Mucosa of descending colon (tissue), 3 donors: ENCODE results near the gene PNMA8C. TPM values are rescaled to one million over a fixed set of nuclear protein-coding genes. Genes with fewer than 3 reads are reported as not detected.

Source experiments
- ATAC-seq: fragments of 200-7000 bp; cut with Tn5 transposase; one replicate; pipeline ENCODE4 v1.9.1; 2020; ENCODE audit warnings: mild to moderate bottlenecking, moderate library complexity
- DNase-seq, 3 donors: peaks; one replicate each; pipeline ENCODE4 v3.0.0-alpha.2; 2020
- H3K36me3 ChIP-seq: fragments of 200-600 bp; one replicate; pipeline ENCODE4 v1.8.0; 2021; ENCODE audit warnings: low read depth, mild to moderate bottlenecking
- H3K4me1 ChIP-seq: fragments of 200-600 bp; one replicate; pipeline ENCODE4 v1.8.0; 2021; ENCODE audit warnings: low read depth, mild to moderate bottlenecking
- H3K4me3 ChIP-seq: fragments of 200-600 bp; one replicate; pipeline ENCODE4 v1.8.0; 2021; ENCODE audit warnings: mild to moderate bottlenecking
- H3K9me3 ChIP-seq: fragments of 200-600 bp; one replicate; pipeline ENCODE4 v1.8.0; 2021; ENCODE audit warnings: mild to moderate bottlenecking
- CTCF ChIP-seq: fragments of 200-600 bp; IDR thresholded peaks from one replicate; pipeline ENCODE4 v1.8.0; 2022; ENCODE audit warnings: antibody characterized with exemption, mild to moderate bottlenecking
- intact Hi-C, 2 donors: fragments of 100-400 bp; cut with DNase I in 1 of 2; cut with micrococcal nuclease in 1 of 2; formaldehyde crosslinking; loops; one replicate each; pipeline versions ENCODE4 v1.11.0 to v1.11.1; 2022; cut with DNase I, micrococcal nuclease
- total RNA-seq, 3 donors: library from RNA; stranded (reverse); fragmentation: NEBNext Ultra II Directional in 2 of 3; extraction: Animal tissue kit (Norgen Biotek cat#: 25700) in 2 of 3; gene quantifications; one replicate each; pipeline versions ENCODE4 v1.2.1 to v1.2.4, GENCODE V29; 2021 to 2023
- donor health status: DM: no; HTN: no; CAD: no; lungs with moderate emphysema.
- donor health status: DM: no; HTN: no; CAD: no.
- donor health status: DM: no; HTN: yes; CAD: no.

Gene PNMA8C
- total RNA-seq, 3 donors from 2014 or later = 0.57 TPM; not detected in 2

- Histone ChIP-seq H3K9me3 (no peaks in the 10 kb centered on the region), H3K4me3 (no peak overlapping the region), H3K36me3 (no peaks in the 10 kb centered on the region), H3K4me1 (no peaks in the 10 kb centered on the region)
- DNase-seq (peak; percentile 35 to 65 (median 48)), ATAC-seq (no peak)
- intact Hi-C loops = no loop called here
- no peak for TF ChIP-seq CTCF
Observed at GRCh38 chr19:46408664-46409039, 20.1 kb downstream of the PNMA8C start.

- DNase-seq (peak in 1 of 3 donors; percentile 17), ATAC-seq (no peak)
- Histone ChIP-seq H3K4me3 (no peak overlapping the region), H3K9me3 (no peaks in the 10 kb centered on the region), H3K4me1 (no peaks in the 10 kb centered on the region), H3K36me3 (no peaks in the 10 kb centered on the region)
- intact Hi-C loops = no loop called here
- no peak for TF ChIP-seq CTCF
Observed at GRCh38 chr19:46407856-46408663, 20.7 kb downstream of the PNMA8C start.

GRCh38 chr19:46406976-46407375, 21.8 kb downstream of the PNMA8C start:
- Histone ChIP-seq H3K9me3 (no peaks in the 10 kb centered on the region), H3K36me3 (no peaks in the 10 kb centered on the region), H3K4me1 (no peaks in the 10 kb centered on the region), H3K4me3 (no peak overlapping the region)
- intact Hi-C loops = no loop called here
- ATAC-seq (no peak), DNase-seq (peak in 2 of 3 donors; percentile 4 to 12)
- TF ChIP-seq CTCF = no peak

GRCh38 chr19:46404753-46405468, 23.8 kb downstream of the PNMA8C start:
- no peak for TF ChIP-seq CTCF
- DNase-seq = peak in 1 of 3 donors; percentile 47
- no peaks in the 10 kb centered on the region for H3K4me1 ChIP-seq
- intact Hi-C loops = loop anchor here (5.0 kb wide), 1 partner anchor 82 kb away; no protein-coding TSS in a partner anchor
- ATAC-seq = peak; percentile 32
- no peaks in the 10 kb centered on the region for H3K9me3 ChIP-seq
- no peaks in the 10 kb centered on the region for H3K36me3 ChIP-seq
- peak overlapping the region; percentile 14 for H3K4me3 ChIP-seq

- no peaks in the 10 kb centered on the region for H3K36me3 ChIP-seq
- peak; percentile 68 to 78 (median 76) for DNase-seq
- peak; percentile 87 for ATAC-seq
- H3K9me3 ChIP-seq = no peaks in the 10 kb centered on the region
- peak overlapping the region; percentile 14 for H3K4me3 ChIP-seq
- intact Hi-C loops = loop anchor here (5.0 kb wide), 1 partner anchor 83 kb away; no protein-coding TSS in a partner anchor
- no peaks in the 10 kb centered on the region for H3K4me1 ChIP-seq
- TF ChIP-seq CTCF = no peak
Observed at GRCh38 chr19:46404055-46404752, 24.5 kb downstream of the PNMA8C start.
